ENCODE data around the gene ETDA. TPM values are rescaled to one million over a fixed set of nuclear protein-coding genes. Genes with fewer than 3 reads are reported as not detected.
"Not testable (repeated sequence)": the region's sequence is repeated elsewhere in the genome, so short reads cannot be mapped to it uniquely, and the experiment has no call there.

The ETDA gene
- total RNA-seq, 1 experiment from 2014 or later: not detected

DNA sequence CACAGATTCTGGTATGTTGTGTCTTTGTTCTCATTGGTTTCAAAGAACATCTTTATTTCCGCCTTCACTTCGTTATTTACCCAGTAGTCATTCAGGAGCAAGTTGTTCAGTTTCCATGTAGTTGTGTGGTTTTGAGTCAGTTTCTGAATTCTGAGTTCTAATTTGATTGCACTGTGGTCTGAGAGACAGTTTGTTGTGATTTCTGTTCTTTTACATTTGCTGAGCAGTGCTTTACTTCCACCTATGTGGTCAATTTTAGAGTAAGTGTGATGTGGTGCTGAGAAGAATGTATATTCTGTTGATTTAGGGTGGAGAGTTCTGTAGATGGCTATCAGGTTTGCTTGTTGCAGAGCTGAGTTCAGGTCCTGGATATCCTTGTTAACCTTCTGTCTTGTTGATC lies 9.1 kb downstream of the ETDA start:
- BruUV-seq (replicated peaks); H3K9me2 ChIP-seq (ENCODE audit: insufficient read depth); H3K4me2 ChIP-seq (ENCODE audit: low read length); RAD21 ChIA-PET (ENCODE audit: low non-redundant PET in 1 of 2, low total read pairs in 2 of 2, uncharacterized antibody in 2 of 2, unreplicated experiment in 2 of 2); ATAC-seq; H2AFZ ChIP-seq (ENCODE audit: low read depth, low read length, poor library complexity, severe bottlenecking); POLR2A ChIA-PET; intact Hi-C loops (cut with micrococcal nuclease); H3K27ac ChIP-seq (ENCODE audit: low read depth, low read length); CTCF ChIA-PET; H3K4me3 ChIP-seq (replicated peaks in 1 of 2; ENCODE audit: low read depth in 1 of 2, low read length in 2 of 2); H4K20me1 ChIP-seq (ENCODE audit: insufficient read depth); H3K9me3 ChIP-seq (ENCODE audit: control insufficient read depth in 1 of 2, insufficient read depth in 1 of 2, low read depth in 1 of 2, low read length in 2 of 2); H3K9ac ChIP-seq (ENCODE audit: low read length); DNase-seq (ENCODE audit: low read depth, low spot score); H3K36me3 ChIP-seq (ENCODE audit: control insufficient read depth in 1 of 2, insufficient read depth in 2 of 2, low read length in 2 of 2); H3K4me1 ChIP-seq (ENCODE audit: control insufficient read depth in 1 of 2, insufficient read depth in 2 of 2, low read length in 2 of 2); H3K79me2 ChIP-seq (ENCODE audit: insufficient read depth, low read length); H3K27me3 ChIP-seq (ENCODE audit: insufficient read depth, low read length): not testable (repeated sequence)

DNA sequence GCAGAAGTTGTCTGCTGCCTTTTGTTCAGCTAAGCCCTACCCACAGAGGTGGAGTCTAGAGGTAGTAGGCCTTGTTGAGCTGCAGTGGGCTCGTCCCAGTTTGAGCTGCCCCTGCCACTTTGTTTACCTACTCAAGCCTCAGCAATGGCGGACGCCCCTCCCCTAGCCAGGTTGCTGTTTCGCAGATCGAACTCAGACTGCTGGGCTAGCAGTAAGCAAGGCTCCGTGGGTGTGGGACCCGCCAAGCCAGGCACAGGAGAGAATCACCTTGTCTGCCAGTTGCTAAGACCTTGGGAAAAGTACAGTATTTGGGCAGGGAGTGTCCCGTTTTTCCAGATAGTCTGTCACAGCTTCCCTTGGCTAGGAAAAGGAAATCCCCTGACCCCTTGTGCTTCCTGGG lies 11.5 kb downstream of the ETDA start:
- H3K9me2 ChIP-seq (ENCODE audit: insufficient read depth); H3K27me3 ChIP-seq (ENCODE audit: insufficient read depth, low read length); H2AFZ ChIP-seq (ENCODE audit: low read depth, low read length, poor library complexity, severe bottlenecking); H3K36me3 ChIP-seq (ENCODE audit: control insufficient read depth in 1 of 2, insufficient read depth in 2 of 2, low read length in 2 of 2); H3K79me2 ChIP-seq (ENCODE audit: insufficient read depth, low read length); ATAC-seq; H3K4me1 ChIP-seq (ENCODE audit: control insufficient read depth in 1 of 2, insufficient read depth in 2 of 2, low read length in 2 of 2); intact Hi-C loops (cut with micrococcal nuclease); RAD21 ChIA-PET (ENCODE audit: low non-redundant PET in 1 of 2, low total read pairs in 2 of 2, uncharacterized antibody in 2 of 2, unreplicated experiment in 2 of 2); H3K9me3 ChIP-seq (ENCODE audit: control insufficient read depth in 1 of 2, insufficient read depth in 1 of 2, low read depth in 1 of 2, low read length in 2 of 2); H3K4me2 ChIP-seq (ENCODE audit: low read length); BruUV-seq (replicated peaks); H3K4me3 ChIP-seq (replicated peaks in 1 of 2; ENCODE audit: low read depth in 1 of 2, low read length in 2 of 2); DNase-seq (ENCODE audit: low read depth, low spot score); POLR2A ChIA-PET; H4K20me1 ChIP-seq (ENCODE audit: insufficient read depth); H3K27ac ChIP-seq (ENCODE audit: low read depth, low read length); CTCF ChIA-PET; H3K9ac ChIP-seq (ENCODE audit: low read length): not testable (repeated sequence)

GRCh38 chrX:135264206-135264605 lies 12.3 kb downstream of the ETDA start:
- CTCF ChIA-PET: no interaction called here
- TF ChIP-seq ELF1 (IDR thresholded peaks at IDR 0.05; ENCODE audit: borderline replicate concordance, low read depth) (no peak), CTCF (IDR thresholded peaks at IDR 0.05 in 2 of 3, conservative IDR thresholded peaks at IDR 0.05 in 1 of 3; ENCODE audit: borderline replicate concordance in 1 of 3, insufficient read depth in 1 of 3, low read depth in 2 of 3, low read length in 2 of 3) (no peak), POLR2A (IDR thresholded peaks at IDR 0.05; ENCODE audit: borderline replicate concordance, extremely low read depth, insufficient read depth, insufficient read length) (no peak), EZH2 (IDR thresholded peaks at IDR 0.05) (no peak), CEBPB (IDR thresholded peaks at IDR 0.05; ENCODE audit: low read depth) (no peak), CBX3 (IDR thresholded peaks at IDR 0.05; ENCODE audit: low read depth) (no peak), FOSL1 (IDR thresholded peaks at IDR 0.05; ENCODE audit: low read depth) (no peak), SIN3A (IDR thresholded peaks at IDR 0.05; ENCODE audit: low read depth) (no peak), ZFX (IDR thresholded peaks at IDR 0.05) (no peak), ZNF274 (IDR thresholded peaks at IDR 0.05; ENCODE audit: low read depth, low read length) (no peak), YY1 (IDR thresholded peaks at IDR 0.05; ENCODE audit: extremely low read depth, insufficient replicate concordance, low read depth, low read length) (no peak)
- TF ChIP-seq, protein P1, sequence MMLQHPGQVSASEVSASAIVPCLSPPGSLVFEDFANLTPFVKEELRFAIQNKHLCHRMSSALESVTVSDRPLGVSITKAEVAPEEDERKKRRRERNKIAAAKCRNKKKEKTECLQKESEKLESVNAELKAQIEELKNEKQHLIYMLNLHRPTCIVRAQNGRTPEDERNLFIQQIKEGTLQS (IDR thresholded peaks at IDR 0.05): no peak
- TF ChIP-seq, protein P2, sequence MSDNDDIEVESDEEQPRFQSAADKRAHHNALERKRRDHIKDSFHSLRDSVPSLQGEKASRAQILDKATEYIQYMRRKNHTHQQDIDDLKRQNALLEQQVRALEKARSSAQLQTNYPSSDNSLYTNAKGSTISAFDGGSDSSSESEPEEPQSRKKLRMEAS (IDR thresholded peaks at IDR 0.05): no peak

More at GRCh38 chrX:135264206-135264605, 12.3 kb downstream of the ETDA start:
- H3K9me3 ChIP-seq (ENCODE audit: control insufficient read depth in 1 of 2, insufficient read depth in 1 of 2, low read depth in 1 of 2, low read length in 2 of 2): no peaks in the 10 kb centered on the region
- DNase-seq (ENCODE audit: low read depth, low spot score): no peak
- H3K36me3 ChIP-seq (ENCODE audit: control insufficient read depth in 1 of 2, insufficient read depth in 2 of 2, low read length in 2 of 2): no peaks in the 10 kb centered on the region
- no peaks in the 10 kb centered on the region for H3K27me3 ChIP-seq (ENCODE audit: insufficient read depth, low read length)
- no peak overlapping the region for H3K4me3 ChIP-seq (replicated peaks in 1 of 2; ENCODE audit: low read depth in 1 of 2, low read length in 2 of 2)
- H3K9me2 ChIP-seq (ENCODE audit: insufficient read depth): no peaks in the 10 kb centered on the region
- H3K9ac ChIP-seq (ENCODE audit: low read length): no peak overlapping the region
- no peak overlapping the region for H2AFZ ChIP-seq (ENCODE audit: low read depth, low read length, poor library complexity, severe bottlenecking)
- no peak overlapping the region for H3K4me2 ChIP-seq (ENCODE audit: low read length)
- no peaks in the 10 kb centered on the region for H4K20me1 ChIP-seq (ENCODE audit: insufficient read depth)
- intact Hi-C loops (cut with micrococcal nuclease): no loop called here
- ChIA-PET POLR2A (no interaction called here), RAD21 (ENCODE audit: low non-redundant PET in 1 of 2, low total read pairs in 2 of 2, uncharacterized antibody in 2 of 2, unreplicated experiment in 2 of 2) (no interaction called here)
- no peaks in the 10 kb centered on the region for H3K79me2 ChIP-seq (ENCODE audit: insufficient read depth, low read length)
- ATAC-seq: no peak
- no peaks in the 10 kb centered on the region for H3K4me1 ChIP-seq (ENCODE audit: control insufficient read depth in 1 of 2, insufficient read depth in 2 of 2, low read length in 2 of 2)
- BruUV-seq (replicated peaks): no TSS peak
- no peak overlapping the region for H3K27ac ChIP-seq (ENCODE audit: low read depth, low read length)
